SK-N-MC (cell line): Measurements from ENCODE around the gene CFAP73.

ENCODE experiments used
- EZH2 ChIP-seq: fragments of 200-600 bp; sonication (generic); IDR thresholded peaks from one replicate; pipeline ENCODE4 v1.6.1; 2017; ENCODE audit warnings: antibody characterized with exemption
- FOXP2 ChIP-seq: optimal IDR thresholded peaks from 2 replicates; pipeline ENCODE3; 2011; ENCODE audit warnings: mild to moderate bottlenecking, moderate library complexity; ENCODE audit not compliant: insufficient read depth; ENCODE audit errors: extremely low read length, control extremely low read depth
- POLR2AphosphoS5 ChIP-seq: IDR thresholded peaks from 2 replicates; pipeline ENCODE4 v1.6.1; 2012; ENCODE audit warnings: mild to moderate bottlenecking, low read depth, low read length, borderline replicate concordance

DNA sequence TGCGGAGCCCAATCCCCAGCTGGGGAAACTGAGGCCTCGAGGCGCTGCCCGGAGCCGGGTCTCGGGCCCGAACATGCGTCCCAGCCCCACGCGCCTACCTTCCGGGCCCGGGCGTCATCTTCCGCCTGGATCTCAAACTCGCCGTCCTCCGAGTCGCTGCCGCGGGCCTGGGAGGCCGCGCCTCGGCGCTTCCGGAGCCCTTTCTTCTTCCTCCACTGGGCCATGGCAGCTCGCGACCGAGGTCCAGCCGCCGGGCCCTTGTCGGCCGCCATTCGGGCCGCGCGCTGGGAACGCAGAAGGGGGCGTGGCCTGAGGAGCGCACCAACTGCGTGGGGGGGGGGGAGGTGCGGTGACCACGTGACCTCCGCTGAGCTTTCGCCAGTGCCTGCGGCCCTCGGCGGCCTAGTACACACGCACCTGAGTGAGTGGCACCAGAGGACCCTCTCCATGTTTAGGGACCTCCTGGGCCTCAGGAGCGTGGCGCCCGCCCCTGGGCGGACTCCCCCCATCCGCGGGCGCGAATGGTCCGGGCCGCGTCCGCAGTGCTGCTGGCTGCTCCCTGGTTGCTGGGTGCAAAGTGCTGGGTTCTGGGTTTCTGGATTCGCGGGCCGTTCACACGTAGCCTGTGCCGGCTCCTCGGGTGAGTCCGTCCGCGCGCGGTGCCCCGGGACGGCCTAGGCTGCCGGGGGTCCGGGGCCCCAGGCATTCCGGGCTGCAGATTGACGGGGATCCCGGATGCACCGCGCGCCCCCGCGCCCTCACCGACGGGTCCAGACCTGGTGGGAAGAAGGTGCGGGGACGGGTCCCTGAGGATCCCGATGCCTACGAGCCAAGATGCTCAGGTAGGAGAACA, 35.9 kb downstream of the CFAP73 start, which contains the start of the genes DDX54 and RITA1:
- TF ChIP-seq EZH2 (no peak), POLR2AphosphoS5 (peak; percentile 89), FOXP2 (no peak)
